Central memory CD8-positive, alpha-beta T cell (primary cell): Measurements from ENCODE around the gene TMED8.
"Not testable (repeated sequence)": the region's sequence is repeated elsewhere in the genome, so short reads cannot be mapped to it uniquely, and the experiment has no call there.

ENCODE experiments used
- ATAC-seq: fragments of 150-1000 bp; cut with Tn5 transposase; replicated peaks from 2 replicates; pipeline ENCODE4 v1.10.0; 2022; ENCODE audit warnings: mild to moderate bottlenecking, moderate FRiP score, moderate number of reproducible peaks; ENCODE audit not compliant: poor library complexity, severe bottlenecking; ENCODE audit errors: extremely low read depth
- DNase-seq, 2 donors: peaks; one replicate each; pipeline ENCODE4 v3.0.0; 2021; ENCODE audit warnings: low spot score in 2 of 2
- H3K27ac Mint-ChIP-seq: one replicate; pipeline ENCODE4 v1.8.0; 2022; ENCODE audit warnings: low read depth, mild to moderate bottlenecking, moderate library complexity, mixed read lengths
- H3K27me3 Mint-ChIP-seq: one replicate; pipeline ENCODE4 v1.8.0; 2022; ENCODE audit warnings: mixed read lengths
- H3K36me3 Mint-ChIP-seq: one replicate; pipeline ENCODE4 v1.8.0; 2022; ENCODE audit warnings: mild to moderate bottlenecking, moderate library complexity, mixed read lengths; ENCODE audit not compliant: insufficient read depth
- H3K4me1 Mint-ChIP-seq: one replicate; pipeline ENCODE4 v1.8.0; 2022; ENCODE audit warnings: mixed read lengths
- H3K4me3 Mint-ChIP-seq: one replicate; pipeline ENCODE4 v1.8.0; 2022; ENCODE audit warnings: mild to moderate bottlenecking, moderate library complexity, mixed read lengths
- H3K9me3 Mint-ChIP-seq: one replicate; pipeline ENCODE4 v1.8.0; 2022; ENCODE audit warnings: mixed read lengths

TMED8 gene

DNA sequence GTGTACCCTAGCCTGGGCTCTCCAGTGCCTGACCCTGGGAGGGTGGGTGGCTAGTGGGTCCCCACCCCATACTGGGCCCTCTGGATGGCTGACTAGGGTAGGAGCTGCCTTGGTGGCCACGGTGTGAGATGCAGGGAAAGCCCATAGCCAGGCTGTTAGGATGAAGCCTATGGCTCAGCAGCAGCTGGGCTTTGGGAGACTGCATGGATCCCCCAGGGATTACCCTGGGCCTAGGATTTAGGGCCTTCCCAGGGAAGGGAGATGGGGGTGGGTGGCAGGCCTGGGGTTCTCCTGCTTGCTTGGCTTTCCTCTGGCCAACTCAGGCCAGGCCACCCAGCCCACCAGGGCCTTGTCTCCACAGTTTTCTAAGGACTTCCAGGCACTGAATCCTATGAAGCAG lies 49.8 kb downstream of the TMED8 start:
- DNase-seq (no peak), ATAC-seq (no peak)
- no peaks in the 10 kb centered on the region for H3K9me3 Mint-ChIP-seq
- H3K4me1 Mint-ChIP-seq, result peaks cover 3% of the 10 kb centered on the region
- no peak overlapping the region for H3K27ac Mint-ChIP-seq
- H3K36me3 Mint-ChIP-seq, result peaks cover 2% of the 10 kb centered on the region
- H3K27me3 Mint-ChIP-seq, result no peaks in the 10 kb centered on the region
- no peak overlapping the region for H3K4me3 Mint-ChIP-seq

- no peak for DNase-seq
- Mint-ChIP-seq H3K27me3 (no peaks in the 10 kb centered on the region), H3K27ac (no peak overlapping the region), H3K9me3 (no peaks in the 10 kb centered on the region), H3K4me3 (no peak overlapping the region), H3K36me3 (peaks cover 6% of the 10 kb centered on the region), H3K4me1 (peaks cover 8% of the 10 kb centered on the region)
- no peak for ATAC-seq
Measured at GRCh38 chr14:77325746-77326094, 51.2 kb downstream of the TMED8 start.

DNA sequence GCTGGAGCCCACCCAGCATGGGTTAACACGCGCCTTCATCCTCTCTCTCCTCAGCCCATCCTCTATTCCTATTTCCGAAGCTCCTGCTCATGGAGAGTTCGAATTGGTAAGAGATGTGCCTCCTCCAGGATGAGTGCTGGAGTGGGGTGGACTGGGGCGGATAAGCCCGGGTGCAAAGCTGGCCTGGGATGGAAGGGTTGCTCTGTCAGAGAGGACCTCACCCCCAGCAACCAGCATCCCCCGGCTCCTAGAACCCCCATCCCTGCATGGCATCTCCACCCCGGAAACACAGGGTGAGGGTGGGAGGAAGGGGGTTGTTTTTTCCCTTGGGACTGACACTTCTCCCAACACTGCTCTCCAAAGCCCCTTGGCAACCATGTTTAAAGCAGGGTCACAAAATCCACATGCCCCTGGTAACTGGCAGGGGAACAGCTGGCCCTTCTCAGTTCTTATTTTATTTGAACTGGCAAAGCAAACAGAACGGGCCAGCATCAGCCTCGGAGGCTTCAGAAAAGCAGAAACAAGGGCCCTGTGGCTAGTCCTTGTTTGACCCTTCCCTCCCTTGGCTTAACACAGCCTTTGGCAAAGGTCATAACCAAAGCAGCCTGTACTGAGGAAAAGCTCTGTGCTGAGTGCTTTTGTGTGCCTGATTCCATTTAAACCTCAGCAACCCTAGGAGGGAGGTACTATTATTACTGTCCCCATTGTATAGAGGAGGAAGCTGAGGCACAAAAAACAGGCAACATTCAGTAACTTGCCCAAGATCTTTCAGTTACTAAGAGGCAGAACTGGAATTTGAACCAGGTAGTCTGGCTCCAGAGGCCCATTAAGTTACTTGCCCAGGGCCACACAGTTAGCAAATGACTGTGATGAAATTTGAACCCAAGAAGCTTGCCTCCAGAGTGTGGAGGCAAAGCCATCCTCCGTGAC lies 51.8 kb downstream of the TMED8 start:
- Mint-ChIP-seq H3K9me3 (no peaks in the 10 kb centered on the region), H3K4me1 (peaks cover 11% of the 10 kb centered on the region), H3K27me3 (no peaks in the 10 kb centered on the region), H3K27ac (no peak overlapping the region), H3K36me3 (peaks cover 6% of the 10 kb centered on the region), H3K4me3 (no peak overlapping the region)
- no peak for DNase-seq
- ATAC-seq, result no peak

DNA sequence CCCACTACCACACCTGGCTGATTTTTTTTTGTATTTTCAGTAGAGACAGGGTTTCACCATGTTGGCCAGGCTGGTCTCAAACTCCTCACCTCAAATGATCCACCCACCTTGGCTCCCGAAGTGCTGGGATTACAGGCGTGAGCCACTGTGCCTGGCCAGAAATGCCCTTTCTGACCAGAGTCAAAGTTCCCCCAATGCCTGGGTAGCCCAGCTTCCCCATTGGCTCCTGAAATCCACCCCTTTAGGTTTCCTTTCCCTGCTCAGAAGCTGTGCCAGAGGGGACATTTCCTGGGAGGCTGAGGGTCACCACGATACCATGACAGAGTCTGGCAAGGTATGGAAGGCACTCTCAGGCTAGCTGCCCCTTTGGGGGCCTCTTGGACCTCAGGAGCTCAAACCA lies 52.6 kb downstream of the TMED8 start:
- DNase-seq, result no peak
- Mint-ChIP-seq H3K27me3 (no peaks in the 10 kb centered on the region), H3K4me3 (no peak overlapping the region), H3K9me3 (no peaks in the 10 kb centered on the region), H3K36me3 (peaks cover 6% of the 10 kb centered on the region), H3K27ac (no peak overlapping the region), H3K4me1 (peaks cover 14% of the 10 kb centered on the region)
- ATAC-seq, result no peak

DNA sequence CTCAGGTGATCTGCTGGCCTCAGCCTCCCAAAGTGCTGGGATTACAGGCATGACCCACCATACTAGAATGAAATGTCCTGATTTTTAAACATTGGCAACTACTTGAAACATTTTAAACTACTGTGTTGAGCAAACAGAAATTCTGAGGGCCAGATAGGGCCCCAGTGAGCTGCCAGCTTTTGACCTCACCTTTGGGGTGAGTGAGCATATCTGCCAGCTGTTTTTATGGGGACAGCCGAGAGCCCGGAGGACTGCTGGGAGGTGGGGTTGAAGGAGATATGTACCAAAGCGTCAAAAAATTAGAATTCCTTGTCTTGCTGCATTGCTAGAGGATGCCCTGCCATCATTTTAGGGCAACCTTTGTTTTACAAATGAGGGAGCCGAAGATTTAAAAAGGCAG lies 53.3 kb downstream of the TMED8 start:
- DNase-seq, result no peak
- Mint-ChIP-seq H3K9me3 (no peaks in the 10 kb centered on the region), H3K27me3 (no peaks in the 10 kb centered on the region), H3K27ac (no peak overlapping the region), H3K4me3 (no peak overlapping the region), H3K36me3 (peaks cover 6% of the 10 kb centered on the region), H3K4me1 (peaks cover 14% of the 10 kb centered on the region)
- ATAC-seq, result no peak

- peak overlapping the region; percentile 95 for H3K4me3 Mint-ChIP-seq
- DNase-seq, result no peak
- no peaks in the 10 kb centered on the region for H3K9me3 Mint-ChIP-seq
- H3K4me1 Mint-ChIP-seq, result peaks cover 14% of the 10 kb centered on the region
- H3K27ac Mint-ChIP-seq, result no peak overlapping the region
- H3K36me3 Mint-ChIP-seq, result peaks cover 6% of the 10 kb centered on the region
- no peak for ATAC-seq
- H3K27me3 Mint-ChIP-seq, result no peaks in the 10 kb centered on the region
Measured at GRCh38 chr14:77322951-77323350, 53.9 kb downstream of the TMED8 start.

- H3K9me3 Mint-ChIP-seq, result no peaks in the 10 kb centered on the region
Measured at GRCh38 chr14:77322250-77322902, 54.5 kb downstream of the TMED8 start.

DNA sequence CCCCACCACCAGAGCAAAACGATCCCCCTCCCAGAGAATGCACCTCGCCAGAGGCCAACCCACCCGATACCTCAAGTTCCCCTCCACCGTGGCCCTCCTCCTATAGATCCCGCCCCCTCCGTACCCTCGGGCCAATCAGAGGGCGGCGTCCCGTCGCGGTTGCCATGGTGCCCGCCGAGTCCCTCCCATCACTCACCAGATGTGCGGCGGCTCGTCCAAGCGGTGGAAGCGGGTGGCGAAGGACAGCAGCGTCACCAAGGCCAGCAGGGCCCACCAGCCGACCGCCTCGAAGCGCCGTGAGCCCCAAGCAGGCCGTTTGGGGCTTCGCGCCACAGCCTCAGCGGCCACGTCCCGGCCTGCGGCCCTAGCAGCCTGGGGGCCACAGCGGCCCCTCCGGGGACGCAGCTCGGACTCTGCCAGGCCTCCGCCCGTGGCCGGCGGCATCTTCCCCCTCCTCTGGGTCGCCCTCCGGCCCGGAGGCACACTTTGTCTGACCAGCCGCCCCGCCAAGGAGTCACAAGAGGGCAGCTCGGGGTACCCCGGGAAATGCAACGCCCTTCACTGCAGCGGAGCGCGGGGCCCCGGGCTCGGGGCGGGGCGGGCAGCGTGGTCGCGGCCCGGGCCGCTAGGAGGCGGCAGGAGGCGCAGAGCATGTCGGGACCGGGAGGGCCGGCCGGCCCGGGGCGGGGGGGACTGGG lies 56.5 kb downstream of the TMED8 start, which contains the start of gene POMT2:
POMT2 (minus strand) TSS at position 646 of the 698 bp plus-strand sequence; CDS start at position 444, 202 bp downstream.
- peak within 1 kb of the TSS; percentile 95 for H3K4me3 Mint-ChIP-seq
- no peaks in the 10 kb centered on the region for H3K9me3 Mint-ChIP-seq
- H3K36me3 Mint-ChIP-seq, result peaks cover 6% of the 10 kb centered on the region
- ATAC-seq (peak; percentile 59), DNase-seq (peak; percentile 88 to 91)
- no peaks in the 10 kb centered on the region for H3K27me3 Mint-ChIP-seq
- peaks cover 14% of the 10 kb centered on the region for H3K4me1 Mint-ChIP-seq
- H3K27ac Mint-ChIP-seq, result peak within 1 kb of the TSS; percentile 96

More at GRCh38 chr14:77322250-77322902, 54.5 kb downstream of the TMED8 start:
- Mint-ChIP-seq H3K36me3 (peaks cover 6% of the 10 kb centered on the region), H3K27ac (peak overlapping the region; percentile 96), H3K4me3 (peak overlapping the region; percentile 95), H3K27me3 (no peaks in the 10 kb centered on the region), H3K4me1 (peaks cover 14% of the 10 kb centered on the region)
- ATAC-seq (no peak), DNase-seq (no peak)

- Mint-ChIP-seq H3K27me3 (no peaks in the 10 kb centered on the region), H3K9me3 (no peaks in the 10 kb centered on the region)
Measured at GRCh38 chr14:77319422-77319821, 57.5 kb downstream of the TMED8 start.

GRCh38 chr14:77318756-77319155 lies 58.1 kb downstream of the TMED8 start:
- not testable (repeated sequence) for H3K4me3 Mint-ChIP-seq, H3K9me3 Mint-ChIP-seq, DNase-seq, H3K27ac Mint-ChIP-seq, H3K27me3 Mint-ChIP-seq, ATAC-seq, H3K36me3 Mint-ChIP-seq
- peaks cover 14% of the 10 kb centered on the region for H3K4me1 Mint-ChIP-seq

More at GRCh38 chr14:77319422-77319821, 57.5 kb downstream of the TMED8 start:
- DNase-seq, result no peak
- Mint-ChIP-seq H3K36me3 (peaks cover 6% of the 10 kb centered on the region), H3K4me1 (peaks cover 14% of the 10 kb centered on the region), H3K27ac (no peak overlapping the region), H3K4me3 (no peak overlapping the region)
- ATAC-seq, result no peak

- Mint-ChIP-seq H3K4me3 (no peak overlapping the region), H3K9me3 (no peaks in the 10 kb centered on the region), H3K27me3 (no peaks in the 10 kb centered on the region), H3K4me1 (peaks cover 14% of the 10 kb centered on the region), H3K27ac (no peak overlapping the region), H3K36me3 (peaks cover 4% of the 10 kb centered on the region)
- ATAC-seq (no peak), DNase-seq (no peak)
Measured at GRCh38 chr14:77318006-77318553, 58.8 kb downstream of the TMED8 start.

DNA sequence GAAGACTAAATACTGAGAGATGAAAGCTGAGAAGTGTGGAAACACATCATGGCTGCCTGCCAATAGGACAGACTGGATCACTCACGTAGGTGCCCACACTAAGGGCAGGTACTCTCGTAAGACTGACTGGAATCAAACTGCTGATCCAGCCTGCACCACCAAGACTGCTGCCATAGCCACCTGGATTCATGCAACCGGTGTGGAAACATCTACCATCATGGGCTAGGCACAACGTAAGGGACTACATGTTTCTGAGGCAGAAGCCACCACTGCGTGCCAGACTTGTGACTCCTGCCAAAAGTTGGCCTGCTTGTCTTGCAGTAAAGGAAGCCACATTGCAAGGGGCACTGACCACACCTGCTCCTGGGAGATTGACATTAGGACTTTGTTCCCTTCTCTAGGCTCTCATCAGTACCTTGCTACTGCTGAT lies 60.0 kb downstream of the TMED8 start:
- Mint-ChIP-seq H3K4me3 (no peak overlapping the region), H3K4me1 (peaks cover 9% of the 10 kb centered on the region), H3K27me3 (no peaks in the 10 kb centered on the region), H3K27ac (no peak overlapping the region), H3K9me3 (no peaks in the 10 kb centered on the region), H3K36me3 (peaks cover 4% of the 10 kb centered on the region)
- DNase-seq (no peak), ATAC-seq (no peak)
